B cell (primary cell): ENCODE results near the gene HDHD5.

ENCODE experiments used
- EZH2 ChIP-seq: IDR thresholded peaks from 2 replicates; pipeline ENCODE4 v1.6.1; 2012; ENCODE audit warnings: borderline replicate concordance, low read depth, mild to moderate bottlenecking, moderate library complexity, low read length; ENCODE audit not compliant: insufficient read depth, poor library complexity, severe bottlenecking
- TF ChIP-seq, protein P1 (sequence below): fragments of 200-600 bp; IDR thresholded peaks from one replicate; pipeline ENCODE4 v1.8.0; 2022; ENCODE audit warnings: antibody characterized with exemption, mild to moderate bottlenecking

GRCh38 chr22:17201285-17201945 is 42.3 kb upstream of the HDHD5 start:
- TF ChIP-seq, protein P1, sequence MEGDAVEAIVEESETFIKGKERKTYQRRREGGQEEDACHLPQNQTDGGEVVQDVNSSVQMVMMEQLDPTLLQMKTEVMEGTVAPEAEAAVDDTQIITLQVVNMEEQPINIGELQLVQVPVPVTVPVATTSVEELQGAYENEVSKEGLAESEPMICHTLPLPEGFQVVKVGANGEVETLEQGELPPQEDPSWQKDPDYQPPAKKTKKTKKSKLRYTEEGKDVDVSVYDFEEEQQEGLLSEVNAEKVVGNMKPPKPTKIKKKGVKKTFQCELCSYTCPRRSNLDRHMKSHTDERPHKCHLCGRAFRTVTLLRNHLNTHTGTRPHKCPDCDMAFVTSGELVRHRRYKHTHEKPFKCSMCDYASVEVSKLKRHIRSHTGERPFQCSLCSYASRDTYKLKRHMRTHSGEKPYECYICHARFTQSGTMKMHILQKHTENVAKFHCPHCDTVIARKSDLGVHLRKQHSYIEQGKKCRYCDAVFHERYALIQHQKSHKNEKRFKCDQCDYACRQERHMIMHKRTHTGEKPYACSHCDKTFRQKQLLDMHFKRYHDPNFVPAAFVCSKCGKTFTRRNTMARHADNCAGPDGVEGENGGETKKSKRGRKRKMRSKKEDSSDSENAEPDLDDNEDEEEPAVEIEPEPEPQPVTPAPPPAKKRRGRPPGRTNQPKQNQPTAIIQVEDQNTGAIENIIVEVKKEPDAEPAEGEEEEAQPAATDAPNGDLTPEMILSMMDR: no peak
- no peak for TF ChIP-seq EZH2
